ENCODE data around the gene R3HDM2.
A peak's percentile ranks its signal among the peaks of the same experiment; 100 is the strongest.

R3HDM2 gene

GRCh38 chr12:57229046-57229633 lies 201.7 kb downstream of the R3HDM2 start:
- DNase-seq (ENCODE audit: low read depth) = no peak

GRCh38 chr12:57227315-57228115 lies 203.3 kb downstream of the R3HDM2 start:
- DNase-seq (ENCODE audit: low read depth) = no peak

GRCh38 chr12:57226588-57227314 lies 204.1 kb downstream of the R3HDM2 start:
- DNase-seq (ENCODE audit: low read depth) = no peak

- DNase-seq (ENCODE audit: low read depth) = no peak
Observed at GRCh38 chr12:57225680-57226210, 205.1 kb downstream of the R3HDM2 start.

GRCh38 chr12:57224973-57225679 lies 205.7 kb downstream of the R3HDM2 start:
- peak; percentile 25 for DNase-seq (ENCODE audit: low read depth)

GRCh38 chr12:57224278-57224972 lies 206.4 kb downstream of the R3HDM2 start:
- no peak for DNase-seq (ENCODE audit: low read depth)

- no peak for DNase-seq (ENCODE audit: low read depth)
Observed at GRCh38 chr12:57223191-57224165, 207.4 kb downstream of the R3HDM2 start.

- DNase-seq (ENCODE audit: low read depth) = no peak
Observed at GRCh38 chr12:57222286-57223190, 208.3 kb downstream of the R3HDM2 start.

- no peak for DNase-seq (ENCODE audit: low read depth)
Observed at GRCh38 chr12:57221169-57221917, 209.5 kb downstream of the R3HDM2 start.

GRCh38 chr12:57220770-57221168 lies 210.1 kb downstream of the R3HDM2 start:
- DNase-seq (ENCODE audit: low read depth) = no peak

- DNase-seq (ENCODE audit: low read depth) = no peak
Observed at GRCh38 chr12:57219993-57220754, 210.7 kb downstream of the R3HDM2 start.

- DNase-seq (ENCODE audit: low read depth) = no peak
Observed at GRCh38 chr12:57219205-57219992, 211.4 kb downstream of the R3HDM2 start.

- DNase-seq (ENCODE audit: low read depth) = no peak
Observed at GRCh38 chr12:57218030-57218853, 212.6 kb downstream of the R3HDM2 start.

- no peak for DNase-seq (ENCODE audit: low read depth)
Observed at GRCh38 chr12:57216921-57217879, 213.6 kb downstream of the R3HDM2 start.
